ENCODE results near the gene MAGT1.
"Not testable (repeated sequence)": the region's sequence is repeated elsewhere in the genome, so short reads cannot be mapped to it uniquely, and the experiment has no call there.

Gene MAGT1

GRCh38 chrX:77831544-77831943, 63.7 kb downstream of the MAGT1 start:
- DNase-seq (ENCODE audit: low spot score), result not testable (repeated sequence)

GRCh38 chrX:77821989-77822388, 73.2 kb downstream of the MAGT1 start:
- DNase-seq (ENCODE audit: low spot score), result not testable (repeated sequence)

- no peak for DNase-seq (ENCODE audit: low spot score)
Measured at GRCh38 chrX:77820091-77820727, 75.0 kb downstream of the MAGT1 start.

DNA sequence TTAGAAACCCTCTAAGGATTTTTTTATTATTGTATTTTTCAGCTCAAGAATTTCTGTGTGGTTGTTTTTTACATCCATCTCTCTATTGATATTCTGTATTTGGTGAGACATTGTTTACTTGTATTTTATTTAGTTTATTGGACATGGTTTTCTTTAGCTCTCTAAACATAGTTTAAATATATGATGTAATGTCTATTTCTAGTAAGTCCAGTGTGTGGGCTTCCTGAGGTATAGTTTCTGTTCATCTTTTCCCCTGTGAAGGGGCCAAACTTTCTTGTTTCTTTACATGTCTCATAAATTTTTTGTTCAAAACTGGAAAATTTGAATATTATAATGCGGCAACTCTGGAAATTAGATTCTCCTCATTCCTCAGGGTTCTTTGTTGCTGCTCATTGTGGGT, 81.0 kb downstream of the MAGT1 start:
- DNase-seq (ENCODE audit: low spot score), result no peak

GRCh38 chrX:77802201-77802600, 93.0 kb downstream of the MAGT1 start:
- DNase-seq (ENCODE audit: low spot score), result no peak

GRCh38 chrX:77795124-77795523, 100.1 kb downstream of the MAGT1 start:
- no peak for DNase-seq (ENCODE audit: low spot score)

GRCh38 chrX:77793946-77794345, 101.3 kb downstream of the MAGT1 start:
- DNase-seq (ENCODE audit: low spot score), result no peak

- DNase-seq (ENCODE audit: low spot score), result peak; percentile 74
Measured at GRCh38 chrX:77788050-77788449, 107.2 kb downstream of the MAGT1 start.

DNA sequence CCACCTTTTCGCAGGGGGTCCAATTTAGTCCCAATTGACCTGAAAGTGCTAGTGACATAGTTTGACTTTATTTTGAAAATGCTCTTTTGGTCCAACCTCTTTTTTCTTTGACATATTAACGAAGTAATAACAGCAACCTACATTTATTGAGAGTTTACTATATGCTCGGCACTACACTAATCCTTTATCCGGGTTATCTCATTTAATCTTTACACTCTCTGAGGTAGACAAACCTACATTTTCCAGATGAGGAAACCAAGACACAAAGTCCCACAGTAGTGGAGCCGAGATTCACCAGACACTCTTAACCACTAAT, 108.9 kb downstream of the MAGT1 start:
- DNase-seq (ENCODE audit: low spot score), result no peak

DNA sequence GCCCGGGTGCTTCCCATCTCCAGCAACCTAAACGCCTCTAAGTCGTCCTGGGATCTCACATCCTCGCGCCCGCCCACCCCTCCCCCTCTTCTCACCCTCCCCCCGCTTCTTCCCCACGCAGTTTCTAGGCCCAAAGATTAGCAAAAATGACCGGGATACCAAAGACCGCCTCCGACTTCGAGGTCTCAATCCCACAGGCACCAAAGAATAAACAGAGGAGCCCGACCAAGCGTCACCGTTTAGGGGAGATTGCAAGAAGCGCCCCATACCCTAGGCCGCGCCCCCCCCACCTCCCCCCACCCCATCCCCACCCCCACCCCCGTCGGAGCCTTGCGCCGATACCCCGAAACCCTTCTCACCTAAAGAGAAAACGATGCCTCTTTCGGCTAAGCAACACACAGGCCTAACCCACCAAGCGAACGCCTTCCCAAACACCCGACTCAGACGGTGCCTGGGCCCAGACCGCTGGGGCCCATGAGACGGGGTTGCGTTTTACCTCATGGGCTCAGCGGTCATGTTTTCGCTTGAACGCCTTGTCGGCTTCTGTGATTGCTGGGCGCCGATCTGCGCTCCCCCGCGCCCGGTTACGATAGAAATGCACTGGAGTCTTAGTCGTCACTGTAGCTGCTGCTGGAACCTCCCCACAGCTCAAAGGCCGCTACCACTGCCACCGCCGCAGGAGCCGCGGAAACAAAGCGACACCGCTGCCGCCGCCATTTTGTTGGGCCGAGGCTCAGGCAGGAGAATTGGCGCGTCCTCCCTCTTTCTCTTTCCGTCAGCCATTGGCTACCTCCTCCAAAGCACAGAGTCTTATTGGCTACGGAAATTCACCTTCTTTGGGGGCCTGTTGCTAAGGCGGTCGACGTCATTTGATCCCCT, 109.5 kb downstream of the MAGT1 start, which contains the start of gene ATRX:
Gene ATRX (minus strand): TSS at position 731 of the 879 bp plus-strand sequence. CDS start 215 bp downstream, at position 516.
- DNase-seq (ENCODE audit: low spot score), result peak; percentile 84

GRCh38 chrX:77779695-77780094, 115.5 kb downstream of the MAGT1 start:
- DNase-seq (ENCODE audit: low spot score), result no peak

DNA sequence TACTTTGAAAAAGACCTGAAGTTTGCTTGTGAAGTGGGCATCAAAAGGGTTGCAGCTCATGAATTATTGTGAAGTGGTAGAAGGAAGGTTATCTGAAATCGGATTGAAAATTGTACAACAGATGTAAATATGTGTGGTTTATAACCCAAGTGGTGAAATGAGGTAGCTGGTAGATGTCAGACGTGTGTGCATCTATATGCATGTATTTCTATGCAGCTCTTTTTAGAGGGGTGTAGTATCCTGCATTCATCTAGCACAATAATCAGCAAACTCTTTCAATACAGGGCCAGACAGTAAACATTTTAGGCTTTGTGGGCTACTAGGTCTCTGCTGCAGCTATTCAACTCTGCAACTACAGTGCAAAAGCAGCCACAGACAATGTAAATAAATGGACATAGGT, 118.6 kb downstream of the MAGT1 start:
- no peak for DNase-seq (ENCODE audit: low spot score)
